ENCODE data around the gene NELFB. TPM values are rescaled to one million over a fixed set of nuclear protein-coding genes. Genes with fewer than 3 reads are reported as not detected.

Gene NELFB
- total and polyA plus RNA-seq, 2 of the 4 experiments (the other 2 are of a cell fraction): 36.9 to 66.0 TPM

DNA sequence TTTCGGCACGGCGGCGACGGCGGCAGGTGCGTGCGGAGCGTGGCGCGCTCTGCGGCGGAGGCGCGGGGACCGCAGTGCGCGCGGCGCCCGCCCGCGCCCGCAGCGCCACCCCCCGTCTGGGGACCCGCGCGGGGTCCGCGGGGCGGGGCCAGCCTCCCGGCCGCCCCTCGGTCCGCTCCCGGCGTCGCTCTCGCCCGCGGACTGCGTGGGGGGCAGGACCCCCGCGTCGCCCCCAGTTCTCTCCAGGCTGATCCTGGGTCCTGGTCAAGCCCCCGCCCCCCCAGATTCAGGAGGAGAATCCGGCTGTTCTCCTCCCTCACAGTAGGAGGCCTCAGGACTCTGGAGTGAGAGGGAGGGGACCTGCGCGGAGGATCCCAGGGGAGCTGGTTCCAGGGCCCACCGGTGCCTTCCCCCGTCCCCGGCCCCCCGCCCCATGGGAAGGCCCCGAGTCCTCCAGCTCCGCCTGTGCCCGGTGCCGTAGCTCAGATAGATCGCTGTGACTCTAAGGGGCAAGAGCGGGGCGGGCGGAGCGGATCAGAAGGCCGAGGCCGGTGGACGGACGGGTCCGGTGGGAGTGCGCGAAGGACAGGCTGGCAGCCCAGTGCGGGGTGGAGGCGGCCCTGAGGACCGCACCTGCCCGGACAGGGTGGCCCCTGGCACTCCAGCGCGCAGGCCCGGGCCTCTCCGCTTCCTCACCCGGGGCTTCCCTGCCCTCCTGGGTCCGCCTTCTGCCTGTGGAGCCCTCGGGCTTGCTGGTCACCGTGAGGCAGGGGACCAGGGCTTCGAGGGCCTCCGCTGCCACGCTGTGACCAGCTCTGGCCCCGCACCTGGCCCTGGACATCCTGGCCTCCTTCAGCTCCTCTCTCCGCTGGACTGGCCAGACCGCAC lies 32.7 kb upstream of the NELFB start, which contains the start of gene RNF208:
RNF208 (minus strand) TSS at position 51 of the 888 bp plus-strand sequence. CDS start 1,028 bp downstream, outside the sequence.
- H2BK20ac ChIP-seq (ENCODE audit: low read depth, low read length): no peak within 1 kb of the TSS
- no peaks in the 10 kb centered on the region for H3K36me3 ChIP-seq (ENCODE audit: control insufficient read depth, insufficient read depth, low read length)
- peak within 1 kb of the TSS; percentile 86 for H2AK9ac ChIP-seq (replicated peaks; ENCODE audit: low read depth, low read length, poor library complexity)
- H3K14ac ChIP-seq (replicated peaks; ENCODE audit: low read depth, low read length): no peak within 1 kb of the TSS; the same call in 1 of the 2 replicates
- peak within 1 kb of the TSS; percentile 74; the same call in 1 of the 2 replicates for H2AK5ac ChIP-seq (ENCODE audit: low read depth, low read length)
- peaks cover 0 to 4% of the 10 kb centered on the region in 2 experiments; a peak in 1 of 4 replicates for H3K79me1 ChIP-seq (ENCODE audit: low read depth in 1 of 2, low read length in 2 of 2)
- POLR2A ChIA-PET (ENCODE audit: unreplicated experiment): interaction anchor here (1.1 kb wide), 2 partner anchors 16 to 18 kb away, joined by 3 to 6 read pairs; no protein-coding TSS in a partner anchor
- ATAC-seq (ENCODE audit: low read depth) (no peak), DNase-seq (no peak)
- CTCF ChIA-PET: no interaction called here
- peak within 1 kb of the TSS; percentile 53 for H4K5ac ChIP-seq (ENCODE audit: low read depth, low read length)
- H3K4ac ChIP-seq (ENCODE audit: low read depth, low read length): peak within 1 kb of the TSS; percentile 56
- peak within 1 kb of the TSS; percentile 14 to 65; a peak in 3 of 4 replicates for H4K8ac ChIP-seq (ENCODE audit: low read depth in 2 of 2, low read length in 2 of 2)
- no peak within 1 kb of the TSS for H3K18ac ChIP-seq (ENCODE audit: low read depth, low read length)
- in situ Hi-C loops (cut with MboI; ENCODE audit: low sequenced_read_pairs): no loop called here
- H4K20me1 ChIP-seq (ENCODE audit: insufficient read depth, low read length): no peaks in the 10 kb centered on the region
- no peak within 1 kb of the TSS; the same call in 1 of the 2 replicates for H3K23ac ChIP-seq (ENCODE audit: low read depth, low read length)
- no peak within 1 kb of the TSS for H2BK15ac ChIP-seq (ENCODE audit: low read depth, low read length)
- H3K9ac ChIP-seq (ENCODE audit: low read depth, low read length): no peak within 1 kb of the TSS
- dilution Hi-C loops (cut with HindIII; ENCODE audit: low sequenced_read_pairs, unreplicated experiment): no loop called here
- peak within 1 kb of the TSS; percentile 15; the same call in 1 of the 2 replicates for H3K27ac ChIP-seq (ENCODE audit: insufficient read depth, low read length)
- peak within 1 kb of the TSS; percentile 90 for H2AFZ ChIP-seq (replicated peaks; ENCODE audit: low read length, poor library complexity)
- peak within 1 kb of the TSS; percentile 76 for H3K4me2 ChIP-seq (ENCODE audit: low read depth, low read length)
- WGBS, 2 experiments (ENCODE audit: extremely low coverage in 2 of 2, insufficient read length in 1 of 2): 17% methylated on average over 37 of the region's 88 CpGs; no CpG with 5 or more reads in 1 of the 2 experiments
- no peaks in the 10 kb centered on the region for H3K9me3 ChIP-seq (ENCODE audit: control insufficient read depth, insufficient read depth, low read length)
- no peak within 1 kb of the TSS for H2BK120ac ChIP-seq (ENCODE audit: low read depth, low read length)
- peaks cover 19% of the 10 kb centered on the region for H3K4me1 ChIP-seq (ENCODE audit: control insufficient read depth, insufficient read depth, low read length)
- no peak within 1 kb of the TSS; the same call in 1 of the 2 replicates for H4K91ac ChIP-seq (ENCODE audit: insufficient read depth, low read depth, low read length)
- no peak within 1 kb of the TSS for H2BK5ac ChIP-seq (ENCODE audit: low read depth, low read length, poor library complexity, severe bottlenecking)
- no peak within 1 kb of the TSS for H3K56ac ChIP-seq (ENCODE audit: extremely low read depth, insufficient read depth, low read length)
- intact Hi-C loops (cut with micrococcal nuclease): no loop called here
- no peaks in the 10 kb centered on the region for H3K27me3 ChIP-seq (ENCODE audit: control insufficient read depth, insufficient read depth, low read length)
- TF ChIP-seq, protein P1, sequence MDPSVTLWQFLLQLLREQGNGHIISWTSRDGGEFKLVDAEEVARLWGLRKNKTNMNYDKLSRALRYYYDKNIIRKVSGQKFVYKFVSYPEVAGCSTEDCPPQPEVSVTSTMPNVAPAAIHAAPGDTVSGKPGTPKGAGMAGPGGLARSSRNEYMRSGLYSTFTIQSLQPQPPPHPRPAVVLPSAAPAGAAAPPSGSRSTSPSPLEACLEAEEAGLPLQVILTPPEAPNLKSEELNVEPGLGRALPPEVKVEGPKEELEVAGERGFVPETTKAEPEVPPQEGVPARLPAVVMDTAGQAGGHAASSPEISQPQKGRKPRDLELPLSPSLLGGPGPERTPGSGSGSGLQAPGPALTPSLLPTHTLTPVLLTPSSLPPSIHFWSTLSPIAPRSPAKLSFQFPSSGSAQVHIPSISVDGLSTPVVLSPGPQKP (IDR thresholded peaks at IDR 0.05; ENCODE audit: borderline replicate concordance, low read depth, low read length): no peak
- no peak for TF ChIP-seq POLR2A (IDR thresholded peaks at IDR 0.05; ENCODE audit: low read depth, low read length)
- no peak for TF ChIP-seq CEBPB (IDR thresholded peaks at IDR 0.05; ENCODE audit: low read depth, low read length)
- TF ChIP-seq, protein P2, sequence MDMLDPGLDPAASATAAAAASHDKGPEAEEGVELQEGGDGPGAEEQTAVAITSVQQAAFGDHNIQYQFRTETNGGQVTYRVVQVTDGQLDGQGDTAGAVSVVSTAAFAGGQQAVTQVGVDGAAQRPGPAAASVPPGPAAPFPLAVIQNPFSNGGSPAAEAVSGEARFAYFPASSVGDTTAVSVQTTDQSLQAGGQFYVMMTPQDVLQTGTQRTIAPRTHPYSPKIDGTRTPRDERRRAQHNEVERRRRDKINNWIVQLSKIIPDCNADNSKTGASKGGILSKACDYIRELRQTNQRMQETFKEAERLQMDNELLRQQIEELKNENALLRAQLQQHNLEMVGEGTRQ (IDR thresholded peaks at IDR 0.05; ENCODE audit: low read depth, low read length): no peak
- TF ChIP-seq RCOR1 (IDR thresholded peaks at IDR 0.05; ENCODE audit: insufficient replicate concordance, low read length): no peak
- no peak for TF ChIP-seq RFX5 (IDR thresholded peaks at IDR 0.05; ENCODE audit: low read depth, low read length)
- TF ChIP-seq MAZ (IDR thresholded peaks at IDR 0.05; ENCODE audit: borderline replicate concordance, low read depth, low read length): no peak
- TF ChIP-seq MXI1 (IDR thresholded peaks at IDR 0.05; ENCODE audit: borderline replicate concordance, low read depth, low read length): no peak
- no peak for TF ChIP-seq SMC3 (IDR thresholded peaks at IDR 0.05; ENCODE audit: low read depth, low read length)
- TF ChIP-seq MAFK (IDR thresholded peaks at IDR 0.05; ENCODE audit: low read depth, low read length): no peak
- TF ChIP-seq CHD1 (IDR thresholded peaks at IDR 0.05; ENCODE audit: low read depth, low read length): no peak
- no TSS peak for BruUV-seq (replicated peaks)
- peaks cover 3% of the 10 kb centered on the region; the same call in 1 of the 2 replicates for H3K9me1 ChIP-seq (ENCODE audit: insufficient read depth, low read length)
- peak within 1 kb of the TSS; percentile 33 for H3K4me3 ChIP-seq (ENCODE audit: insufficient read depth, low read depth, low read length)

All from IMR-90 (cell line).